GM12872 (cell line): ENCODE data around the gene ARAP2.

Experiments
- CTCF ChIP-seq: IDR thresholded peaks from 3 replicates; pipeline ENCODE4 v1.5.1; 2011; ENCODE audit warnings: low read depth, mild to moderate bottlenecking, low read length, moderate library complexity; ENCODE audit not compliant: insufficient read depth

ARAP2 gene

GRCh38 chr4:36237366-36238313 is 6.7 kb downstream of the ARAP2 start:
- no peak for TF ChIP-seq CTCF

GRCh38 chr4:36236159-36236558 is 8.2 kb downstream of the ARAP2 start:
- TF ChIP-seq CTCF: no peak

GRCh38 chr4:36235306-36235705 is 9.0 kb downstream of the ARAP2 start:
- 0 out of 3 replicates have a peak, but pooled peaks have one; percentile 15 for TF ChIP-seq CTCF

- no peak for TF ChIP-seq CTCF
Measured at GRCh38 chr4:36233567-36234266, 10.6 kb downstream of the ARAP2 start.

- no peak for TF ChIP-seq CTCF
Measured at GRCh38 chr4:36230534-36230933, 13.8 kb downstream of the ARAP2 start.

- TF ChIP-seq CTCF: no peak
Measured at GRCh38 chr4:36227913-36228312, 16.4 kb downstream of the ARAP2 start.

GRCh38 chr4:36226430-36227227 is 17.7 kb downstream of the ARAP2 start:
- no peak for TF ChIP-seq CTCF
